Ammon's horn (tissue), 1 donor: ENCODE results near the gene IBA57.

ENCODE experiments used
- DNase-seq: peaks from one replicate; pipeline ENCODE4 v3.0.0-alpha.2; 2016; ENCODE audit warnings: low spot score

The IBA57 gene

DNA sequence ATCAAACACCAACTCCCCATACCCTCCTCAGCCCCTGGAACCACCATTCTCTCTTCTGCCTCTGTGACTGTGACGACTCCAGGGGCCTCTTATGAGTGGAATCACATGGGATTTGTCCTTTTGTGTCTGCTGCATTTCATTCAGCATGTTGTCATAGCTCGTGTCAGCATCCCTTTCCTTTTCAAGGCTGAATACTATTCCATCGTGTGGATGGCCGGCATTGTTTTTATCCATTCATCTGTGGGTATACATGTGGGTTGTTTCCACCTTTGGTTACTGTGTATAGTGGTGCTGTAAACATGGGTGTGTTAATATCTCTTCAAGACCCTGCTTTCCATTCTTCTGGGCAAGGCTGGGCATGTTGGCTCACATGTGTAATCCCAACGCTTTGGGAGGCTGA is 25.2 kb downstream of the IBA57 start:
- DNase-seq: no peak

DNA sequence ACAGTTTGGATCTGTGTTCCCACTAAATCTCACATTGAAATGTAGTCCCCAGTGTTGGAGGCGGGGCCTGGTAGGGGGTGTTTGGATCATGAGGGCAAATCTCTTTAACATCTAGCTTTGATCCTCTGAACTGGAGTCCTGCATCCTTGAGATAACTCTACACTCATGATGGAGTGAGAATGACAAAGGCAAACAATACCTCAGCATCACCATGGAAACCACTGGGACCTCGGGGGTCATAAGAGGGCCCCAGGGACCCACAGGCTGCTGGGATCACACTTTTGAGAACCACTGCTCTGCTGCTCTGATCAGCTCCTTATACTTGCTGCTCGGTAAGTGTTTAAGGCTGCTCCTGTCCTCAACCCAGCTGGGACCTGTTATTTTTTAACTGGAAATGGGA is 28.8 kb downstream of the IBA57 start:
- DNase-seq: no peak

DNA sequence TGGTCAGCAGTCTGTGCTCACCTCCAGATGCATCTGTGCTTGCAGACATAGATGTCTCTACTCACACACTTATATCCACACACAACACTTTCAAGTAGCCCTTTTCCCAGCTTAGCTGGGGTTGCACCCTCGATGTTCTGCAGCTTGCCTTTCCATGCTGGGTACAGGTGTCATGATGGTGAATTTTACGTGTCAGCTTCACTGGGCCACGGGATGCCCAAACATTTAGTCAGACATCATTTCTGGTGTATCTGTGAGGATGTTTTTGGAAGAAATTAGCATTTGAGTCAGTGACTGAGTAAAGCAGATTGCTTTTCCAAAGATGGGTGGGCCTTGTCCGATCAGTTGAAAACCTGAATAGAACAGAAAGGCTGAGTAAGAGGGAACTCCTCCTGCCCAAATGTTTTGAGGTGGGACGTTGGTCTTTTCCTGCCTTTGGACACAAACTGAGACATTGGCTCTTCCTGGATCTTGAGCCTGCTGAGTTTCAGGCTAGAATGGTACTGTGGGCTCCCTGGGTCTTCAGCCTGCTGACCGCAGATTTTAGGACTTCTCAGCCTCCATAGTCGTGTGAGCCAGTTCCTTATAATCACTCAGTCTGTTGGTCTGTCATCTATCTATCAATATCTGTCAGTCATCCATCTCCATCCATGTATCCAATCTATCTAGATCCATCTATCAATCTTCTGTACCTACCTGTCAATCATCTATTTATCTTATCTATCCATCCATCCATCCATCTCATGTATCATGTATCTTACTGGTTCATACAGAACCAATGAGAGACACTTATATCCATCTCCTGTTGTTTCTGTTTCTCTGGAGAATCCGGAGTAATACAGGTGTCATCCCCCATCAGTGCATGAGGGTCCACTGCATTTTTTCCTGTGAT is 29.6 kb downstream of the IBA57 start:
- DNase-seq: no peak

DNA sequence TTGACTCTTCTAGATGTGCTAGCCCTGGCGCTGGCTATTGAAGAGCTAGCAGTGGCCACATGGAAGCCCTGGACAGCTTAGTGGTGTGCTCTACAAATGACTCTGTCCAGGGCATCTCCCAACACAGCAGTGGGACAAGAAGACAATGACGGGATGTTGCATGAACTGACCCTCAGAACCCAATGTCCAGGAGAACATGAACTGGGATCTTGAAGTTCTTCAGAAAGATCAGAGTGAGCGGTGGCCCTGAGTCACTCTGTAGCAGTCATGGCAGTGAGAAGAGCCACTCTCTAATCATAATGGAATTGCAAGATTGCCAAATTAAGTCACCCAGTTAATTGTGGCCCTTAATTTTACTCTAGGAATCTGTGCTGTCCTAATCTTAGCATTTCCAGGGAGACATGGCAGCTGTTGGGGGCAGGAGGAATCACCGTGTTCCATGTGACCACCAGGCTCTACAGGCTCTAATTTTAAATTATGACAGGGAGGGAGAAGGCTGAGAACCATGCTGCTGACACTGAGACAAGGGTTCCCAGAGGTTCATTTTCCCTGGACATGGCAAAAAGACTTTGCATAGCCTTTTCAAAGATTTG is 32.0 kb downstream of the IBA57 start:
- no peak for DNase-seq

DNA sequence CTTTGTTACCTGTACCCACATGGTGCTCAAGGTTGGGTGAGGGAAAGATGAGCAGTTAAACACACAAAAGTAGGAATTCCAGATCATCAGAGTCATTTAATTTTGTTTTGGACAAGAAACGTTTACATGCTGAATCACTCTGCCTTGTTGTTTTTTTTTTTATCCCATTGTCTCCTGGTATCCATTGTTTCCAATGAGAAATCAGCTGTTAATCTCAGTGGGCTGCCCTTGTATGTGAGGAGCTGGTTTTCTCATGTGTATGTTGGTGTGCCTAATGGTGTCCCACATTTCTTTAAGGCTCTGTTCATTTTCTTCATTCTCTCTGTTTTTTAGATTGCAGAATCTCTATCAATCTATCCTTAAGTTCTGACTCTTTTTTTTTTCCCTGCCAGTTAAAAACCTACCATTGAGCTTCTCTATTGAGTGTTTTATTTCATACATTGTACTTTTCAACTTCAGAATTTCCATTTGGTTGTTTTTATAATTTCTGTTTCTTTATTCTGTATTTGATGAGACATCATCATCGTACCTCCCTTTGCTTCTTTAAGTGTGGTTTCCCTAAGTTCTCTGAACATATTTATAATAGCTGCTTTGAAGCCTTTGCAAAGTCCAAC is 33.5 kb downstream of the IBA57 start:
- no peak for DNase-seq

DNA sequence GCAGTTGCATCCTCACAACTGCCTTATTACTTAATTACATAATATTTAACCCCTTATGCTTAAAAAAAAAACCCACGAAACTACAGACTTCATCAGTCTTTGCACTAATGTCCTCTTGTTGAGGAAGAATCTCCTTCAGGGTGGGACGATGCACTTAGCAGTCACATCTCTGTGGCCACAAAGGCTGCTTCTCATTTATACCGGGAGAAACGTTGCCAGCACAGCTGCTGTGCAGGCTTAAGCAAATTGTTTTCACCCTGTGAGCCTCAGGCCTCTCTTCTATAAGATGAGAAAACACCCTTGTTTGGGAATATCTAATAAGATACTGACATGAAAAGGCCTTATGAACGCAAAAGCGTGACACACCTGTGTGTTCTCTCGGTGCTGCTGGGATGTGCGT is 39.4 kb downstream of the IBA57 start:
- no peak for DNase-seq

DNA sequence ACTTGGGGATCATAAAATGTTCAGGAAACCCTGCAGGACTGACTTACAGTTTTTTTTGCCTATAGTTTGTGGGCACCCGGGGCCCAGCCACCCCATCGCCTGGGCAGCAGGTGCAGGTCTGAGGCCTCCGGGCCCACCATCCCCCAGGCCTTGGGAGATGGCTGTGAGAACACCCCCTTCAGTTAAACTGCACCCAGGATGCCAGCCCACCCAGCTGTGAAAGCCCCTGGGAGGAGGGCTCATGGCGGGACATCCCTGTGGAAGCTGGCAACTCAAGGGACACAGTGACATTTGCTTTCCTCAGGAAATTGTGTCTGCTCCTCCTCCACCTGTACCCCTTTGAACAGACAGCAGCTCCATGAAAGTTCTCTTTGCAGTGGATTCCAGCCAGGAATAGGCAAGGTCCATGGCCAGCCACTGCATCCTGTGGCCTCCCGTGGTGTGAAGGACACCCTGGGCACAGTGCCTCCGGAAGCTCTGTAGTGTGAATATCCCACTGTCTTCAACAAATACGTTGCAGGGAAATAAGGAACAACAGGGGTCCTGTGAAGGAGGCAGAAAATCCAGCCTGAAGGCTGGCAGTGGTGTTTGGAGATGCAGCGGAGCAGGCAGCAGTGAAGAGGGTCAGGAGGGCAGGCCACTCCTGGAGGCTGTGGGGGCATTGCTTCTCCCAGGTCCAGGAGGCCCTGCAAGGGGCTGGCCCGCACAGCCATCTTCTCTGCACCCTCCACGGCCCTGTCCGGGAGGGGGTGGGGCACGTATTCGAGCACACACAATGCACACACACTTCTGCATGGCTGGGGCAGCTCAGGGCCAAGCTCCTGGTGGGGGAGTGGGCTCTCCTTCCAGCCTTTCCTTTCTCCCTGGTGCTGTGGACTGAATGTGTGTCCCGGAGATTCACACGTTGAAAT is 40.2 kb downstream of the IBA57 start:
- DNase-seq: no peak

DNA sequence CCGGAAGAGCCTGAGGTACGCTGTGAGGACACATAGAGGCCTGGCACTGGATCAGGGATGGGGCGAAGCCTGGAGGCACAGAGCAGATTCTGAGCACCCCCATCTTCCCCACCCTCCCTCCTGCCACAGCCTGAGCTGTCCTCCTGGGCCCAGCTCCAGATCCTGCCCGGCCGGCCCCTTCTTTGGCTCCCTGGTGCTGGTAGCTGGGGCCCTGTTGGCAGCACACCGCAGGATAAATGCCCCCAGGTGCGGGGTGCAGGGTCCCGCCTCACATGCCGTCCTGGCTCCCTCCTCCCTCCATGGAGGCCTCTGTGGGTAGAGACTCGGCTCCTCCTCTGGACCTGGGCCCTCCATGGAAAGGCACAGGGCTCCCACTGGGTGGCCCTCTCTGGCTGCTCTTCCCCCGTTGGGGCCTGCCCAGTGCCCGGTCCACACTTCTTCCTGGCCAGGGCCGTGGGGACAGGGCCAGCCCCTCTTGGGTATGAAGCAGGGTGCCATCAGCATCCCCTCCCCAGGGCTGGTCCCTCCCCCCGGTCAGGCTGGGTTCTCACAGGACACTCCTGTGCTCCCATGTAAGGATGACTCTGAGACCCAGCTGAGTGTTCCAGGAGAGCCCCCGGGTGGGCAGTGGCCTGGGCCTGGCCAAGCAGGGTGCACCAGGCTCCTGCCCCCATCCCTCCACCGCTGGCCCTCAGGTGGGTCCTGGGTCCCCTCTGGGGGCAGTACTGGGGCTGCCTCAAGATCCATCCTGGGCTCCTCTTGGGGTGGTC is 41.2 kb downstream of the IBA57 start:
- no peak for DNase-seq

DNA sequence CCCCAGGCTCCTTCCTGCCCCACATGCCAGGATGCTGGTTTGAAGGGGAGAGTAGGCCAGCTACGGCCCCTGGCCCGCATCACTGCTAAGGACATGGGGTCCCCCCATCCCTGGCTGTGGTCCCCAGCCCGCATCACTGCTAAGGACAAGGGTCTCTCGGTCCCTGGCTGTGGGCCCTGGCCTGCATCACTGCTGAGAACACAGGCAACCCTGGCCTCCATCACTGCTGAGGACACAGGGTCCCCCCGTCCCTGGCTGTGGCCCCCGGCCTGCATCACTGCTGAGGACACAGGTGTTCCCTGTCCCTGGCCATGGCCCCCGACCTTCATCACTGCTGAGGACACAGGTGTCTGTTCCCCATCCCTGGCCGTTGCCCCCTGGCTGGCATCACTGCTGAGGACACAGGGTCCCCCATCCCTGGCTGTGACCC is 41.8 kb downstream of the IBA57 start:
- no peak for DNase-seq

DNA sequence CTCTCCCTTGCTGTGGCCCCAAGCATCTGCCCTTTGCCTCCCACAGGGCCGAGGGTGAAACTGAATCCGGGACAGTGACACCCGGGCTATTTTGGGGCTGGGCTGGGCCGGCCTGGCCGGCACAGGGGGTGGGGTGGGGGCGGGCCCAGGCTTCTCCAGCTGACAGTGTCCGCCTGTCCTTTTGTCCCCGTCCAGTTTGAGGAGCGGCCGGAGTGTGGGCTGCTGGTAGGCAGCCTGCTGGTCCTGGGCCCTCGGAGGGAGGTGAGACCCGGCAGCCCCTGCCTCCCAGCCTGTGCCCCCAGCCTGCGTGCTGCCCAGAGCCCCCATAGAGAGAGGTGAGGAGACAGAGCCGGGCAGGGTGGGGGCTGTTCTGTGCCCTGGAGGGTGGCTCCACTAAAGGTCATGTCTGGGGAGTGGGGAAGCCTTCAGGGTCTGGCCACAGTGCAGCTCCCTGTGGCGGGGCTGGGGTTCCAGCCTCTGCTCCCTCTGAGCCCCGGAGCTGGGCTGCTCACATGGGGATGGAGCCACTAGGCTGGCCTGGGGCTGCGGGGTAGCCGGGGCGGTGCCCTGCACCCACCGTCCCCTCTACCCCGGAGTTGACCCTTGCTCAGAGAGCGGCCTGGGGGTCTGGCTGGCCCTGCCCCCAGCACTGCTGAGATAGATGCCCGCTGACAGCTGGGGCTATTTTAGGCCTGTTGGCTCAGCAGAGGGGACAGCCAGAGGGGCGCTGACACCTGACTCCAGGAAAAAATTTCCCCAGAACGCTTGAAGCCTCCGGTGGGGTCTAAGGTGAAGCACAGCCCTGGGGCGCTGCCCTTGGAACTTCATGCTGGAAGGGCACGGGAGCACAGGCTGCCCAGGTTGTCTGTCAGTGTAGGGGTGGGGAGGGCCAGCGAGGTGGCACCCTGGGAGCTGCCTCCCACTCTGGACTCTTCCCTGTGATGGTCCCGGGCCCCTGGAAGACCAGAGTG is 42.5 kb downstream of the IBA57 start, which contains the start of gene OBSCN:
Gene OBSCN, plus strand, starts transcription at position 194 of the 971 bp plus-strand sequence. CDS start 3,740 bp downstream, outside the sequence.
- DNase-seq: no peak

DNA sequence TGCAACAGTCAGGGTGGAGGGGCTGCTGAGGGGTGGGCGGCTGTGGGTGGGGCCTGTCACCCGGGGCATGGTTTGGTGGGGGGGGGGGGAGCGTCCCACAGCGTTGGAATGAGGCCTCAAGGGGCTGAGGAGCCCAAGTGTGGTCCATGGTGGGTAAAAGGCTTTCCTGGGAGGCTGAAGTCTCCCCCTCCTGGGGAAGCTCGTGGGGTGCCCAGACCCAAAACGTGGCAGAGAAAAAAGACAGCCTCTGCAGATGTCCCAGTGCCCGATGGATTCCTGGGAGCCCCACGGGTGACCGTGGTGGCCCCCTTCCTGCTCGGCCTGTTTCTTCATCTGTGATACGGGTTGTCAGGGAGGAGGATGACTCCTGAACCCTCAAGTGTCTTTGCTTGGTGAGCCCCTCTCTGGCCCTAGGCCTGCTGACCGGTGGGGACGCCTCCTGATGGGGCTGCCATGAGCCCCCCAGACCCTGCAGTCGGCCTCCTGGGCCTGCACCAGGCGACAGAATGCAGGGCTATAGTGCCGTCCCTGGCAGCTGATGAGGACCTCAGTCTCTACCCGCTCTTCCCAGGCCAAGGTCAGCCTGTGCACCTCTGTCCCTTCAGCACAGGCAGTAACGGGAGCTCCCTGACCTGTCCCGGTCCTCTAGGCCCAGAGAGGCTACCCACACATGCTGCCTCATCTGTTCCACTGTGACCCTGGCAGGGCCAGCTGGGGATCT is 43.4 kb downstream of the IBA57 start:
- no peak for DNase-seq

DNA sequence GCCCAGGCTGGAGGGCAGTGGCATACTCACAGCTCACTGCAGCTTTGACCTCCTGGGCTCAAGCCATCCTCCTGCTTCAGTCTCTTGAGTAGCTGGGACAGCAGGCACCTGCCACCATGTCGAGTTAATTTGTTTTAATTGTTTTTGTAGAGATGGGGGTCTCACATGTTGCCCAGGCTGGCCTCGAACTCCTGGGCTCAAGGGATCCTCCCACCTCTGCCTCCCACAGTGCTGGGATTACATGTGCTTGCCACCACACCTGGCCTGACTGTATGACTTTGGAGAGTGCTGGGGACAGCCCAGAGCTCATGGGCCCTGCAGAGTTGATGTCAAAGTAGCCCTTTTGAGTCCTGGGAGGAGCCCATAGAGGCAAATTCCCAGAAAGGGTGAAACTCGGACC is 44.1 kb downstream of the IBA57 start:
- no peak for DNase-seq

DNA sequence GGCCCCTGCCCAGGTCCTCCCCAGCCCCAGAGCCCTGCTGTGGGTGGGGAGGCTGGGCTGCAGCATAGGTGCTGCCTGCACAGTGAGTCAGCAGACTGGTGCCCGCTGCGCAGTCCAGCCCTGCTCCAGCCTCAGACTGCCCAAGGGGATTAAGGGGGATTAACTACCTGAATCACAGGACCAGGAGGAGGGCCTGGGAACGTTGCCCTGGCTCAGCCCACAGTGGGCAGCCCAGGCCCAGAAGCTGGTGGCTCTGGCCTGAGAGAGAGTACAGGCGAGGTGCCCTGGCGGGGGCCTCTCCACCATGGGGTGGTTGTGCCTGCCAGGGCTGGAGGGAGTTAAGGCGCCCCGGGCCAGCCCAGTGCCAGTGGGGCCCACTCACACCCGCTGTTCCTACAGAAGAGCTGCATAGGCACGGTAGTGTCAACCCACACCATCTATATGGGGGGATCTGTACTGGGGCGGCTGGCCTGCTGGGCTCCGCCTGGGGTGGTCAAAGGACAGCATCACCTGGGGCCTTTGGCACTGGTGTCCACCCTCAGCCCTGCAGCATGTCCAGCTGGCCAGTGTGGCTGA is 44.6 kb downstream of the IBA57 start:
- no peak for DNase-seq

DNA sequence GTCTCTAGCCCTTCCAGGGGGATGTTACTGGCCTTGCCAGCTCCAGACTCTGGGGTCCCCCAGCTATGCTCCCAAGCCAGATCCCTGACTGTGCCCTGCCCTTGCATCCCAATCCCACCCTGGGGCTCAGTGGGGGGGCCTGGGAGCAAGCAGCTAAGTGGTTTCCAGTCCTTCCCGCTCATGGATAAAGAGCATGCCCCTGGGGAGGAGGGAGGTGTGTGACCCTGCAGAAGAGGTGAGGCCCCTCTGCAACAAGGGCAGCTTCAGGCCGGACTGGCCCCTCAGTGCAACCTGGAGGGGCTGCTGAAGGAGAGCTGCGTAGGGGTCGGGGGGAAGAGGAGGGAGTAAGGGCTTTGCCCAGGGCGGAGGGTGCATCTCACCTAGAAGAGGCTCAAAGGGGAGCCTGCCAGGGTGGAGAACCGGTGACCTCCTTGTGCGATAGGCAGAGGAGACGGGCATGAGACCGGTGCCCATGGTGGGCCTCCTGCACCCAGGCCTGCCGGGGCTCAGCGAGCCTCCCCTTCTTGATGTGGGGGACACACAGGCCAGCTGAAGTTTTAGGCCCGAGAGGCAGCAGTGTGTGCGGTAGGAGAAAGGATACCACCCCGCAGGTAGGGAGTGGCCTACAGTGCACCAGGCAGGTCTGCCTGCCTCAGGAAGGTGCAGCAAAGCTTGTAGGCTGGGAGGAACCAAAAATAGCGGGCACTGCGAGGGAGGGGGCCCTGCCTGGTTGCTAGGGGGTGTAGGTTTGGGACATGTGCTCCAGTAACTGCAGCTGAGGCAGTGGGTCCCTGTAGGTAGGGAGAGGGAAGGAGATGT is 45.3 kb downstream of the IBA57 start:
- DNase-seq: no peak

DNA sequence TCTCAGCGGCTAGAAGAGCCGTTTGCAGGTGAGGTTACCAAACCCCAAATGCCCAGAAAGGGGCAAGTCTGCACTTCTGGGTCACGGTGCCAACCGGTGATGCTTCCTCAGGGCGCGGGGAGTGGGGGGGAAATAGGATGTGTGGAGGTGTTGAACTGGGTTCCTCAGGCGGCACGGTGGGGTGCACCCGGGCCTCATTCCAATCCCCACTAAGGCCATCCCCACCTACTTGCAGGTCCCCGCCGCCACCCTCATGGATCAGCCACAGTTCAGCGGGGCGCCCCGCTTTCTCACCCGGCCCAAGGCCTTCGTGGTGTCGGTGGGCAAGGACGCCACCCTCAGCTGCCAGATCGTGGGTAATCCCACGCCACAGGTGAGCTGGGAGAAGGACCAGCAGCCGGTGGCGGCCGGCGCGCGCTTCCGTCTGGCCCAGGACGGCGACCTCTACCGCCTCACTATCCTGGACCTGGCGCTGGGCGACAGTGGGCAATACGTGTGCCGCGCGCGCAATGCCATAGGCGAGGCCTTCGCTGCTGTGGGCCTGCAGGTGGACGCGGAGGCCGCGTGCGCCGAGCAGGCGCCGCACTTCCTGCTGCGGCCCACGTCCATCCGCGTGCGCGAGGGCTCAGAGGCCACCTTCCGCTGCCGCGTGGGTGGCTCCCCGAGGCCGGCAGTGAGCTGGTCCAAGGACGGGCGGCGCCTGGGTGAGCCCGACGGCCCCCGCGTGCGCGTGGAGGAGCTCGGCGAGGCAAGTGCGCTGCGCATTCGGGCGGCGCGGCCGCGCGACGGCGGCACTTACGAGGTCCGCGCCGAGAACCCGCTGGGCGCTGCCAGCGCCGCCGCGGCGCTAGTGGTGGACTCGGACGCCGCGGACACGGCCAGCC is 46.2 kb downstream of the IBA57 start:
- DNase-seq: no peak

DNA sequence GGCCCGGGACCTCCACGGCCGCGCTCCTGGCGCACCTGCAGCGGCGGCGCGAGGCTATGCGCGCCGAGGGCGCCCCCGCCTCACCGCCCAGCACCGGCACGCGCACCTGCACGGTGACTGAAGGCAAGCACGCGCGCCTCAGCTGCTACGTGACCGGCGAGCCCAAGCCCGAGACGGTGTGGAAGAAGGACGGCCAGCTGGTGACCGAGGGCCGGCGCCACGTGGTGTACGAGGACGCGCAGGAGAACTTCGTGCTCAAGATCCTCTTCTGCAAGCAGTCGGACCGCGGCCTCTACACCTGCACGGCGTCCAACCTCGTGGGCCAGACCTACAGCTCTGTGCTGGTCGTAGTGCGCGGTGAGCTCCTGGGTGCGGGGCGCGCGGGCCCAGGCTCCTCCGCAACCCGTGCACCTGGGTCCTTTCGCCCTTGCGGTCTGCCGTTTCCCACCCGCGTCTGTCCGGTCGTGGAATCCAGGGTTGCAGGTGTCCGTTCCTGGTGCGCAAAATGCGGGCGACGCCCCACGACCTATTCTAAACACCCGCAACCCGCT is 46.9 kb downstream of the IBA57 start:
- no peak for DNase-seq
